CD4-positive, CD25-positive, alpha-beta regulatory T cell (primary cell): Measurements from ENCODE around the gene SEPTIN3. TPM values are rescaled to one million over a fixed set of nuclear protein-coding genes. Genes with fewer than 3 reads are reported as not detected.
A peak's percentile ranks its signal among the peaks of the same experiment; 100 is the strongest.

Source experiments
- ATAC-seq, 2 donors: fragments of 150-1000 bp; cut with Tn5 transposase; one replicate each; pipeline ENCODE4 v1.10.0; 2021; ENCODE audit warnings: low read depth in 2 of 2, moderate number of reproducible peaks in 2 of 2, moderate library complexity in 1 of 2
- DNase-seq, 3 donors: peaks; one replicate each; pipeline versions ENCODE4 v3.0.0 to v3.0.0-alpha.2; 2012 to 2022; ENCODE audit warnings: mixed read lengths in 1 of 3
- H3K27ac ChIP-seq: one replicate; pipeline ENCODE4 v1.7.0; 2013; ENCODE audit warnings: mild to moderate bottlenecking, low read length; ENCODE audit not compliant: insufficient read depth, poor library complexity, severe bottlenecking
- H3K27me3 ChIP-seq: one replicate; pipeline ENCODE4 v1.7.0; 2013; ENCODE audit warnings: low read length; ENCODE audit not compliant: control insufficient read depth, insufficient read depth
- H3K36me3 ChIP-seq: one replicate; pipeline ENCODE4 v1.7.0; 2013; ENCODE audit warnings: mild to moderate bottlenecking, low read length, moderate library complexity; ENCODE audit not compliant: control insufficient read depth, insufficient read depth
- H3K4me1 ChIP-seq: 2 replicates; pipeline ENCODE4 v1.7.0; 2013; ENCODE audit warnings: mild to moderate bottlenecking, low read length; ENCODE audit not compliant: insufficient read depth, control insufficient read depth, poor library complexity, severe bottlenecking
- H3K4me3 ChIP-seq: one replicate; pipeline ENCODE4 v1.7.0; 2013; ENCODE audit warnings: low read depth, mild to moderate bottlenecking, low read length, moderate library complexity
- H3K9me3 ChIP-seq, 2 experiments: 1 replicate in 1 of 2; 2 replicates in 1 of 2; pipeline ENCODE4 v1.7.0; 2013; ENCODE audit warnings: low read length in 2 of 2, mild to moderate bottlenecking in 1 of 2, moderate library complexity in 1 of 2; ENCODE audit not compliant: control insufficient read depth in 2 of 2
- H3K27ac Mint-ChIP-seq, 3 donors: one replicate each; pipeline ENCODE4 v1.8.0; 2020 to 2022; ENCODE audit warnings: mild to moderate bottlenecking in 3 of 3, mixed read lengths in 3 of 3, moderate library complexity in 2 of 3
- H3K27me3 Mint-ChIP-seq: one replicate; pipeline ENCODE4 v1.8.0; 2022; ENCODE audit warnings: mild to moderate bottlenecking, mixed read lengths
- H3K36me3 Mint-ChIP-seq: one replicate; pipeline ENCODE4 v1.8.0; 2020; ENCODE audit warnings: mixed read lengths
- H3K4me1 Mint-ChIP-seq, 4 donors: one replicate each; pipeline ENCODE4 v1.8.0; 2020 to 2022; ENCODE audit warnings: mixed read lengths in 4 of 4, mild to moderate bottlenecking in 1 of 4
- H3K4me3 Mint-ChIP-seq, 4 donors: one replicate each; pipeline ENCODE4 v1.8.0; 2020 to 2022; ENCODE audit warnings: mild to moderate bottlenecking in 4 of 4, mixed read lengths in 4 of 4, moderate library complexity in 3 of 4
- H3K9me3 Mint-ChIP-seq, 7 donors: one replicate each; pipeline ENCODE4 v1.8.0; 2020 to 2022; ENCODE audit warnings: mixed read lengths in 7 of 7, mild to moderate bottlenecking in 3 of 7, moderate library complexity in 2 of 7
- polyA plus RNA-seq, 4 donors: library from polyadenylated mRNA; unstranded; fragments of 300-500 nt; fragmentation: Illumina TruSeq; gene quantifications; one replicate each; pipeline ENCODE4 v1.2.3, GENCODE V29; 2021
- total RNA-seq: library from RNA; stranded (reverse); gene quantifications from one replicate; pipeline ENCODE4 v1.2.3, GENCODE V29; 2022

The SEPTIN3 gene
- total and polyA plus RNA-seq, 5 donors from 2014 or later: 0.11 to 0.67 (median 0.44) TPM; not detected in 1

DNA sequence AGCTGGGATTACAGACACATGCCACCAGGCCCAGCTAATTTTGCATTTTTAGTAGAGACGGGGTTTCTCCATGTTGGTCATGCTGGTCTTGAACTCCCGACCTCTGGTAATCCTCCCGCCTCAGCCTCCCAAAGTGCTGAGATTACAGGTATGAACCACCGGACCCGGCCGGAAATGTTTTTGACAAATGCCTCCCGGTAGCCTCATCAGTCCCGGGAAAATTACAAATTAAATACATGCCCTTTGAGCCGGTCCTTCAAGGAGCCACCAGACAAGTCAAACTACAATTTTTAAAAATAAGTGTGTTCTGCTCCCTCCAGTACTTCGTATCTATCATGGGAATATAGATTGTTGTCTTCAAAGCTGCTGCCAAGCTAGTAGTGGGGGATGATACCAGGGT lies 46.9 kb downstream of the SEPTIN3 start:
- H3K36me3 ChIP-seq: peaks cover 3% of the 10 kb centered on the region
- H3K4me3 Mint-ChIP-seq: no peak overlapping the region
- H3K4me1 ChIP-seq: no peaks in the 10 kb centered on the region
- H3K27ac ChIP-seq: no peak overlapping the region
- DNase-seq (no peak), ATAC-seq (no peak)
- H3K27me3 Mint-ChIP-seq: peaks cover 37% of the 10 kb centered on the region
- no peaks in the 10 kb centered on the region for H3K9me3 ChIP-seq
- H3K27ac Mint-ChIP-seq: peak overlapping the region in 1 of 3 donors; percentile 30
- H3K27me3 ChIP-seq: no peaks in the 10 kb centered on the region
- peaks cover 0 to 11% (median 1%) of the 10 kb centered on the region in 7 donors for H3K9me3 Mint-ChIP-seq
- H3K4me1 Mint-ChIP-seq: peaks cover 0 to 4% (median under 1%) of the 10 kb centered on the region in 4 donors
- no peak overlapping the region for H3K4me3 ChIP-seq
- H3K36me3 Mint-ChIP-seq: peaks cover 7% of the 10 kb centered on the region

DNA sequence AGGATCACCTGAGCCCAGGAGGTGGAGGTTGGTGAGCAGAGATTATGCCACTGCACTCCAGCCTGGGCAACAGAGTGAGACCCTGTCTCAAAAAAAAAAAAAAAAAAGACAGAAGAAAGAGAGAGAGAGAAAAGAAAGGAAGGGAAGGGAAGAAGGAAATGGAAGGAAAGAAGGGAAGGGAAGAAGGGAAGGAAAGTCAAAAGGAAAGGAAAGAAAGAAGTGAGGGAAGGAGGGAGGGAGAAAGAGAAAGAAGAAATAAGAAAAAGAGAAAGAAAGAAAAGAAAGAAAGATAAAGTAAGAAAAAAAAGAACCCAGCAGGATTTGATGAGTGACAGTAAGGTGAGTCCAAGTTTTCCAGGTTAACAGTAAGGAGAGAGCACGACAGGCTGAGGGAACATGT lies 49.0 kb downstream of the SEPTIN3 start:
- DNase-seq (no peak), ATAC-seq (no peak)
- Mint-ChIP-seq H3K4me3 (no peak overlapping the region), H3K27me3 (peaks cover 37% of the 10 kb centered on the region), H3K4me1 (peaks cover 10 to 18% (median 13%) of the 10 kb centered on the region in 4 donors), H3K27ac (no peak overlapping the region), H3K9me3 (peaks cover 0 to 6% (median 0%) of the 10 kb centered on the region in 7 donors), H3K36me3 (peaks cover 7% of the 10 kb centered on the region)
- H3K9me3 ChIP-seq: no peaks in the 10 kb centered on the region
- H3K27ac ChIP-seq: no peak overlapping the region
- peaks cover 11% of the 10 kb centered on the region for H3K4me1 ChIP-seq
- H3K36me3 ChIP-seq: peaks cover 3% of the 10 kb centered on the region
- H3K4me3 ChIP-seq: no peak overlapping the region
- no peaks in the 10 kb centered on the region for H3K27me3 ChIP-seq

Other genes starting within 250 kb of the SEPTIN3 start
- 21.1 TPM for gene CCDC134, start 168.8 kb upstream of the SEPTIN3 start, total RNA-seq
- 1 to 10 TPM; 3.6 to 7.7 (median 5.3) TPM for gene CCDC134, start 168.8 kb upstream of the SEPTIN3 start, polyA plus RNA-seq
- 98.6 TPM for gene SREBF2, start 136.3 kb upstream of the SEPTIN3 start, total RNA-seq
- 10 to 100 TPM; 12.8 to 14.7 (median 13.5) TPM for gene SREBF2, start 136.3 kb upstream of the SEPTIN3 start, polyA plus RNA-seq
- gene SHISA8, start 54.4 kb upstream of the SEPTIN3 start, total RNA-seq: 0.27 TPM
- under 1 TPM in 1 of 4 donors, not detected in 3; 0.28 TPM for gene SHISA8, start 54.4 kb upstream of the SEPTIN3 start, polyA plus RNA-seq
- gene TNFRSF13C, start 42.6 kb upstream of the SEPTIN3 start, total RNA-seq: 10.1 TPM
- 1 to 10 TPM; 1.2 to 3.6 (median 2.0) TPM for gene TNFRSF13C, start 42.6 kb upstream of the SEPTIN3 start, polyA plus RNA-seq
- 33.9 TPM for gene CENPM, start 22.3 kb upstream of the SEPTIN3 start, total RNA-seq
- gene CENPM, start 22.3 kb upstream of the SEPTIN3 start, polyA plus RNA-seq: 10 to 100 TPM; 52.9 to 75.7 (median 65.8) TPM
- 2.9 TPM for gene WBP2NL, start 29.3 kb downstream of the SEPTIN3 start, total RNA-seq
- 1 to 10 TPM in 1 of 4 donors, under 1 TPM in 3; 0.46 to 1.5 (median 0.62) TPM for gene WBP2NL, start 29.3 kb downstream of the SEPTIN3 start, polyA plus RNA-seq
- gene NAGA, start 101.4 kb downstream of the SEPTIN3 start, total RNA-seq: 12.7 TPM
- 10 to 100 TPM; 17.9 to 29.0 (median 26.0) TPM for gene NAGA, start 101.4 kb downstream of the SEPTIN3 start, polyA plus RNA-seq
- gene PHETA2, start 104.8 kb downstream of the SEPTIN3 start, total RNA-seq: 1.8 TPM
- 1 to 10 TPM; 1.5 to 2.6 (median 2.1) TPM for gene PHETA2, start 104.8 kb downstream of the SEPTIN3 start, polyA plus RNA-seq
- gene SMDT1, start 110.3 kb downstream of the SEPTIN3 start, total RNA-seq: 77.0 TPM
- gene SMDT1, start 110.3 kb downstream of the SEPTIN3 start, polyA plus RNA-seq: 100 to 1,000 TPM; 114 to 263 (median 154) TPM
- gene NDUFA6, start 121.3 kb downstream of the SEPTIN3 start, total RNA-seq: 60.2 TPM
- gene NDUFA6, start 121.3 kb downstream of the SEPTIN3 start, polyA plus RNA-seq: 100 to 1,000 TPM; 143 to 216 (median 165) TPM
- 9.0 TPM for gene CYP2D6, start 161.4 kb downstream of the SEPTIN3 start, total RNA-seq
- under 1 TPM in 2 of 4 donors, not detected in 2; 0.17 to 0.26 TPM for gene CYP2D6, start 161.4 kb downstream of the SEPTIN3 start, polyA plus RNA-seq